HepG2 (cell line): Measurements from ENCODE around the gene CLPX. TPM values are rescaled to one million over a fixed set of nuclear protein-coding genes. Genes with fewer than 3 reads are reported as not detected.

Experiments
- BORCS8-MEF2B ChIP-seq: sonication (generic); formaldehyde crosslinking; IDR thresholded peaks from 2 replicates; pipeline ENCODE4 v1.8.0; 2022; ENCODE audit warnings: mild to moderate bottlenecking, missing genetic modification reagents
- BRF2 ChIP-seq: sonication (generic); formaldehyde crosslinking; IDR thresholded peaks from 2 replicates; pipeline ENCODE4 v1.8.1; 2022; ENCODE audit warnings: mild to moderate bottlenecking, missing genetic modification reagents
- GATAD2A ChIP-seq: IDR thresholded peaks from 2 replicates; pipeline ENCODE4 v1.6.1; 2016
- GRHL1 ChIP-seq: sonication (generic); formaldehyde crosslinking; conservative IDR thresholded peaks from 2 replicates; pipeline ENCODE4 v1.8.0; 2022; ENCODE audit warnings: missing genetic modification reagents
- KAT7 ChIP-seq: IDR thresholded peaks from 2 replicates; pipeline ENCODE4 v1.6.1; 2018; ENCODE audit warnings: borderline replicate concordance, missing compliant biosample characterization
- KLF16 ChIP-seq, 2 experiments: sonication (generic) in 1 of 2; formaldehyde crosslinking in 1 of 2; IDR thresholded peaks; 2 replicates each; pipeline versions ENCODE4 v1.6.1 to v1.8.0; 2016 to 2023; ENCODE audit warnings: missing genetic modification reagents in 2 of 2, missing compliant biosample characterization in 1 of 2
- MED13 ChIP-seq: sonication (generic); formaldehyde crosslinking; IDR thresholded peaks from 2 replicates; pipeline ENCODE4 v1.5.0; 2020; ENCODE audit warnings: missing genetic modification reagents
- MLXIP ChIP-seq: sonication (generic); formaldehyde crosslinking; IDR thresholded peaks from 2 replicates; pipeline ENCODE4 v1.9.0; 2021; ENCODE audit warnings: missing genetic modification reagents, borderline replicate concordance
- NFYB ChIP-seq: sonication (generic); formaldehyde crosslinking; IDR thresholded peaks from 2 replicates; pipeline ENCODE4 v1.4.0; 2020; ENCODE audit warnings: missing genetic modification reagents
- NR2F2 ChIP-seq: IDR thresholded peaks from 2 replicates; pipeline ENCODE4 v1.6.1; 2012; ENCODE audit warnings: low read depth, inconsistent platforms, borderline replicate concordance
- RXRA ChIP-seq: sonication (generic); formaldehyde crosslinking; IDR thresholded peaks from 2 replicates; pipeline ENCODE4 v1.5.1; 2020; ENCODE audit warnings: missing genetic modification reagents
- STAT6 ChIP-seq: sonication (generic); formaldehyde crosslinking; IDR thresholded peaks from 2 replicates; pipeline ENCODE4 v1.4.0; 2020; ENCODE audit warnings: missing genetic modification reagents, mild to moderate bottlenecking, borderline replicate concordance
- U2AF2 ChIP-seq: fragments of 200-400 bp; formaldehyde crosslinking; IDR thresholded peaks from 2 replicates; pipeline ENCODE4 v1.6.1; 2017; ENCODE audit warnings: low read depth, mild to moderate bottlenecking, low read length
- ZBTB2 ChIP-seq: sonication (generic); formaldehyde crosslinking; IDR thresholded peaks from 2 replicates; pipeline ENCODE4 v1.8.0; 2022; ENCODE audit warnings: low read depth, missing genetic modification reagents
- ZMAT3 ChIP-seq: sonication (generic); formaldehyde crosslinking; conservative IDR thresholded peaks from 2 replicates; pipeline ENCODE4 v1.7.0; 2021; ENCODE audit warnings: missing genetic modification reagents
- ZNF207 ChIP-seq: fragments of 450-650 bp; IDR thresholded peaks from 2 replicates; pipeline ENCODE4 v1.6.1; 2016; ENCODE audit warnings: antibody characterized with exemption, borderline replicate concordance
- ZNF460 ChIP-seq: sonication (generic); formaldehyde crosslinking; IDR thresholded peaks from 2 replicates; pipeline ENCODE4 v1.5.1; 2020; ENCODE audit warnings: missing genetic modification reagents, mild to moderate bottlenecking, borderline replicate concordance
- ZNF543 ChIP-seq: sonication (generic); formaldehyde crosslinking; IDR thresholded peaks from 2 replicates; pipeline ENCODE4 v1.4.0; 2020; ENCODE audit warnings: mild to moderate bottlenecking, missing genetic modification reagents
- ZNF747 ChIP-seq: sonication (generic); formaldehyde crosslinking; IDR thresholded peaks from 2 replicates; pipeline ENCODE4 v1.8.1; 2023; ENCODE audit warnings: missing genetic modification reagents, mild to moderate bottlenecking, borderline replicate concordance
- polyA plus RNA-seq, 8 experiments: library from polyadenylated mRNA; depleted of rRNA in 3 of 8; stranded (reverse) in 7 of 8; unstranded in 1 of 8; fragments of >200 nt; fragmentation: Illumina TruSeq in 4 of 8; extraction: Trizol in 4 of 8; gene quantifications; 2 replicates each; pipeline versions ENCODE4 v1.2.1 to v1.2.3, GENCODE V29; 2011 to 2016; ENCODE audit warnings: low read depth in 4 of 8, missing spikeins in 1 of 8, mixed read lengths in 1 of 8; ENCODE audit not compliant: insufficient read depth in 1 of 8
- total RNA-seq, 5 experiments: library from RNA; depleted of rRNA; stranded (reverse); fragments of >200 nt; fragmentation: Illumina TruSeq; extraction: Trizol; gene quantifications; 2 replicates each; pipeline ENCODE4 v1.2.3, GENCODE V29; 2016; ENCODE audit warnings: low read depth in 1 of 5
- TF ChIP-seq, protein P1 (sequence below): sonication (generic); formaldehyde crosslinking; IDR thresholded peaks from 2 replicates; pipeline ENCODE4 v1.4.0; 2020; ENCODE audit warnings: missing genetic modification reagents

CLPX gene
- total and polyA plus RNA-seq, 2 of the 13 experiments (the other 11 are each of a cell fraction or from before 2014, with no cell fraction given), result 33.9 to 61.3 TPM

DNA sequence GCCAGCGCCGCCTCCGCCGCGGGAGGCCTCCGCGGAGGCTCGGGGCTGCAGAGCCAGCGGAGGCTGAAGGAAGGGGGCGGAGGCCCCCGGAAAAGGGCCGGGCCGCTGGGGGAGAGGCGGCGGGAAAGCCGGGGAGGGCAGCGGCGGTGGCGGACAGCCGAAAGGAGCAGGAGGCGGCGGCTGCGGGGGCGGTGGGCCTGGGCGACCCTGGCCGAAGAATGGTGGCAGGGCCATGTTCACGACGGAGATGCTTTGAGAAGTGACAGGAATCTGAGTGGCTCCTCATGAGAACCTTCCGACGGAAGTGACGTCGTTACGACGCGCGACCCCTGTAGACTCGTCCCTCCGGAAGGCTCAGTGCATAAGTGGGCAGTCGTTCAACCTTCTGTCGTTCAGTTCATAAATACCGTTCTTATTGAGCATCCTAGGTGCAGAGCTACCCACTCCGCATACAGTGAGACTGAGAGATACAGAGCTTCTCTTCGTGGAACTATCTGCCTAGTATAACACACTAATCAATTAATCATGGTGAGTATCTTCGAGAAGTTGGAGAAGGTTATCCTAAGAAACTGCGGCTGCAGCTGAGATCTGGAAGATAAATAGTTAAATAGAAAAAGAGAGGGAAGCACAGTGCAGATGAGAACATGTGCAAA, 51.5 kb downstream of the CLPX start, which contains the start of gene PDCD7 (continued):
- TF ChIP-seq ZBTB2 (CRISPR knock-in tag), result no peak
- TF ChIP-seq MLXIP, result no peak
- TF ChIP-seq ZNF460 (CRISPR knock-in tag), result no peak
- TF ChIP-seq U2AF2, result no peak
- no peak for TF ChIP-seq STAT6 (CRISPR knock-in tag)
- TF ChIP-seq NR2F2, result no peak
- no peak for TF ChIP-seq BRF2
- no peak for TF ChIP-seq ZNF543 (CRISPR knock-in tag)
- no peak; the same call in 1 of the 2 replicates for TF ChIP-seq ZMAT3
- TF ChIP-seq GATAD2A (CRISPR knock-in tag), result peak; percentile 63
- TF ChIP-seq ZNF747 (CRISPR knock-in tag), result peak; percentile 70; the same call in 1 of the 2 replicates
- TF ChIP-seq BORCS8-MEF2B (CRISPR knock-in tag), result no peak
- TF ChIP-seq, protein P1, sequence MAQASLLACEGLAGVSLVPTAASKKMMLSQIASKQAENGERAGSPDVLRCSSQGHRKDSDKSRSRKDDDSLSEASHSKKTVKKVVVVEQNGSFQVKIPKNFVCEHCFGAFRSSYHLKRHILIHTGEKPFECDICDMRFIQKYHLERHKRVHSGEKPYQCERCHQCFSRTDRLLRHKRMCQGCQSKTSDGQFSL (CRISPR knock-in tag), result no peak
- peak in 1 of 2 experiments; percentile 89; a peak in 2 of 4 replicates for TF ChIP-seq KLF16 (CRISPR knock-in tag; IDR thresholded peaks at IDR 0.05)
- no peak for TF ChIP-seq ZNF207
- peak; percentile 76 for TF ChIP-seq KAT7 (CRISPR knock-in tag)
- TF ChIP-seq NFYB (CRISPR knock-in tag), result peak; percentile 60
- TF ChIP-seq RXRA (CRISPR knock-in tag), result peak; percentile 49; the same call in 1 of the 2 replicates
- TF ChIP-seq MED13 (CRISPR knock-in tag), result no peak
- TF ChIP-seq GRHL1 (CRISPR knock-in tag), result no peak
